A673 (cell line): Measurements from ENCODE around the gene PLCE1. TPM values are rescaled to one million over a fixed set of nuclear protein-coding genes. Genes with fewer than 3 reads are reported as not detected.
A peak's percentile ranks its signal among the peaks of the same experiment; 100 is the strongest.

ENCODE experiments used
- BruUV-seq: library from RNA; stranded (reverse); fragments of 400-500 nt; replicated peaks from 2 replicates; lab custom pipeline; 2021; lab: Mats Ljungman, UMichigan
- CTCF ChIA-PET: fragments of 300-600 bp; sonication (Branson Sonifier 250); formaldehyde crosslinking; loops from one replicate; lab custom pipeline; 2022; ENCODE audit warnings: antibody characterized with exemption; lab: Charles Lee
- POLR2A ChIA-PET: fragments of 300-600 bp; sonication (Branson Sonifier 250); formaldehyde crosslinking; loops from one replicate; lab custom pipeline; 2022; ENCODE audit warnings: antibody characterized with exemption; ENCODE audit not compliant: low non-redundant PET; lab: Charles Lee
- DNase-seq: peaks from one replicate; pipeline ENCODE4 v3.0.0-alpha.2; 2015; ENCODE audit warnings: low spot score
- H3K27ac ChIP-seq: fragments of 200-600 bp; sonication (generic); 2 replicates; pipeline ENCODE4 v1.5.1; 2016; ENCODE audit warnings: mixed run types, low read depth, mild to moderate bottlenecking, mixed read lengths, antibody characterized with exemption, low read length; ENCODE audit not compliant: poor library complexity, severe bottlenecking
- H3K27me3 ChIP-seq: fragments of 200-600 bp; sonication (generic); replicated peaks from 2 replicates; pipeline ENCODE4 v1.6.1; 2017; ENCODE audit warnings: mixed run types, low read depth, mild to moderate bottlenecking, mixed read lengths, antibody characterized with exemption, low read length; ENCODE audit not compliant: insufficient read depth, poor library complexity
- H3K36me3 ChIP-seq: fragments of 200-600 bp; sonication (generic); 2 replicates; pipeline ENCODE4 v1.6.1; 2016; ENCODE audit warnings: mixed run types, mild to moderate bottlenecking, mixed read lengths, antibody characterized with exemption, low read length; ENCODE audit not compliant: insufficient read depth, poor library complexity, severe bottlenecking
- H3K4me1 ChIP-seq: fragments of 200-600 bp; sonication (generic); 2 replicates; pipeline ENCODE4 v1.6.1; 2017; ENCODE audit warnings: mixed run types, mild to moderate bottlenecking, mixed read lengths, antibody characterized with exemption, low read length; ENCODE audit not compliant: insufficient read depth, poor library complexity, severe bottlenecking
- H3K4me3 ChIP-seq: fragments of 200-600 bp; sonication (generic); 2 replicates; pipeline ENCODE4 v1.5.1; 2016; ENCODE audit warnings: low read depth, mixed run types, mild to moderate bottlenecking, mixed read lengths, low read length; ENCODE audit not compliant: poor library complexity, severe bottlenecking
- H3K9me3 ChIP-seq: fragments of 200-600 bp; sonication (generic); 2 replicates; pipeline ENCODE4 v1.6.1; 2016; ENCODE audit warnings: mixed run types, low read depth, mild to moderate bottlenecking, mixed read lengths, antibody characterized with exemption, low read length; ENCODE audit not compliant: poor library complexity, severe bottlenecking
- EZH2 ChIP-seq: fragments of 200-600 bp; sonication (generic); IDR thresholded peaks from 2 replicates; pipeline ENCODE4 v1.6.1; 2017; ENCODE audit warnings: borderline replicate concordance, low read depth, mild to moderate bottlenecking, mixed read lengths, antibody characterized with exemption, low read length; ENCODE audit not compliant: poor library complexity, severe bottlenecking
- intact Hi-C: fragments of 100-400 bp; cut with micrococcal nuclease; formaldehyde crosslinking; loops from one replicate; pipeline ENCODE4 v1.10.0; 2022; ENCODE audit not compliant: unreplicated experiment
- total RNA-seq: library from RNA; stranded (reverse); gene quantifications from 2 replicates; pipeline ENCODE4 v1.2.3, GENCODE V29; 2021
- TF ChIP-seq, protein P1 (sequence below): fragments of 300-800, 200-600 bp; sonication (generic); conservative IDR thresholded peaks from 2 replicates; pipeline ENCODE4 v1.5.1; 2017; ENCODE audit warnings: low read depth, mild to moderate bottlenecking, antibody characterized with exemption, low read length, moderate library complexity, mixed read lengths

PLCE1 gene
- total RNA-seq, 1 experiment from 2014 or later: 0.26 TPM

DNA sequence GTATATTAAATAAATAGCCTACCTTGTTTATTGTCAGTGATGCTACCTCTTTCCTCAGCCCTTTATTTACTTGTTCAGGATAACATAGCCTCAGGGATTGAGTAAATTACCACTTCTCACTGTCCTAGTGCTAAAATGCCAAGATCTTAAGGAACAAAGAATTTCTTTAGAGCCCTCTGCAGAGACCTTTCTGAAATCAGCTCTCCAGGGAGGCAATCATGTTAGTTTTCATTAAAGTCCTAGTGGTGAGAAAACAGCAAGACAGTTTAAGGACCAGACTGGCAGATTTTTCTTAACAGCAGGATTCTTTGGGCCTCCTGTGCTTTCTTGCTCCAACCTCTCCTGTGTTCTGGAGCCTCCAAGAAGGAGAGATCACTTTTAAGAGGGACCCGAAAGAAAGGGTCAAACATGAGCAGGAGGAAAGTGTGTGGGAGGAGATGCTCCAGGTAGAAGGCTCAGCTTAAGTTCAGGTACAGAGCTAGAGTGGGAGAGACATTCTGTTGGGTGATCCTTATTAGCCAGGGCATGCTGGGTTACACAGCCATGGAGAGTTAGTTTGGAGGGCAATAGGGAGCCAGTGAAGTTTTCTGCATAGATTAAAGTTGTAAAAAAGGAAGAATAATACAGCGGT is 1.2 kb upstream of the PLCE1 start:
- TF ChIP-seq, protein P1, sequence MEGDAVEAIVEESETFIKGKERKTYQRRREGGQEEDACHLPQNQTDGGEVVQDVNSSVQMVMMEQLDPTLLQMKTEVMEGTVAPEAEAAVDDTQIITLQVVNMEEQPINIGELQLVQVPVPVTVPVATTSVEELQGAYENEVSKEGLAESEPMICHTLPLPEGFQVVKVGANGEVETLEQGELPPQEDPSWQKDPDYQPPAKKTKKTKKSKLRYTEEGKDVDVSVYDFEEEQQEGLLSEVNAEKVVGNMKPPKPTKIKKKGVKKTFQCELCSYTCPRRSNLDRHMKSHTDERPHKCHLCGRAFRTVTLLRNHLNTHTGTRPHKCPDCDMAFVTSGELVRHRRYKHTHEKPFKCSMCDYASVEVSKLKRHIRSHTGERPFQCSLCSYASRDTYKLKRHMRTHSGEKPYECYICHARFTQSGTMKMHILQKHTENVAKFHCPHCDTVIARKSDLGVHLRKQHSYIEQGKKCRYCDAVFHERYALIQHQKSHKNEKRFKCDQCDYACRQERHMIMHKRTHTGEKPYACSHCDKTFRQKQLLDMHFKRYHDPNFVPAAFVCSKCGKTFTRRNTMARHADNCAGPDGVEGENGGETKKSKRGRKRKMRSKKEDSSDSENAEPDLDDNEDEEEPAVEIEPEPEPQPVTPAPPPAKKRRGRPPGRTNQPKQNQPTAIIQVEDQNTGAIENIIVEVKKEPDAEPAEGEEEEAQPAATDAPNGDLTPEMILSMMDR: no peak
- TF ChIP-seq EZH2: no peak
- peaks cover 68% of the 10 kb centered on the region for H3K27me3 ChIP-seq
- no peak overlapping the region for H3K4me3 ChIP-seq

DNA sequence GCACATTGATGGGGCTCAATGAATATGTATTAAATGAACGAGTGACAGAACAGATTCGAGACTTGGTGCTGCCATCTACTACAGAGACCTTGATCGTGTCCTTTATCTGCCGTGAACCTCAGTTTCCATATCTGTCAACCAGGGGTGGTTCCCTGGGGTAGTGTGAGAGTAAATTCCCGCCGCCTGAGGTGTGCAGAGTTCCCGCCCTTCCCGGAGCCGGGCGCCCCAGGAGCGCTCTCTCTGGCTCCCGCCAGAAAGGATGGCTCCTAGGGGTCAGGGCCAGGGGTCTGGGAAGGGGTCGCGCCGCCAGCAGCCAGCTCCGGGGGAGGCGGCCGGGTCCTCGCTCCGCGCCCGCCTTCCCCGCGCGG is 333 bp upstream of the PLCE1 start:
- CTCF ChIA-PET: no interaction called here

More for the DNA sequence above, 1.2 kb upstream of the PLCE1 start:
- Histone ChIP-seq H3K9me3 (no peaks in the 10 kb centered on the region), H3K36me3 (no peaks in the 10 kb centered on the region), H3K27ac (no peak overlapping the region), H3K4me1 (no peaks in the 10 kb centered on the region)
- DNase-seq: peak; percentile 29
- ChIA-PET CTCF (no interaction called here), POLR2A (no interaction called here)
- BruUV-seq: no TSS peak
- intact Hi-C loops: no loop called here

DNA sequence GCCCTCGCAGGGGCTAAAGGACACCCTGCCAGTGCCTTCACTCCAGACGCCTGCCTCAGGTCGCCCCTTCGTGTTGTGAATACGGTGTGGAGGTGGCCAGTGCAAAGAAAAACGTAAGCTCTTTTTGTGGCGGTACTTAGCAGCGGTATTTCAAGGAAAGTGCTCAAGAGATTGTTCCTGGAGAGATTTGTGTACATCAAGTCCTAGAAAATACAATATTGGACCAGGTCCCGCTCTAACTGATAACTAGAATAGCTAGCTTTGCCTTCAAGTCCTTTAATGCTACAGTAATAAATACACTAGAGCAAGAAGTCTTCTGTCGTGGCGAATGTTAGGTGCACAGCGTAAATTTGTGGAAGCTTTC is 689 bp downstream of the PLCE1 start:
- TF ChIP-seq EZH2: peak; percentile 77
- TF ChIP-seq, protein P1: no peak
- no peak for DNase-seq
- BruUV-seq: no TSS peak
- Histone ChIP-seq H3K27me3 (peaks cover 81% of the 10 kb centered on the region), H3K4me1 (no peaks in the 10 kb centered on the region), H3K36me3 (no peaks in the 10 kb centered on the region), H3K4me3 (peak overlapping the region; percentile 38), H3K27ac (no peak overlapping the region), H3K9me3 (no peaks in the 10 kb centered on the region)
- ChIA-PET CTCF (no interaction called here), POLR2A (no interaction called here)
- intact Hi-C loops: no loop called here

More for the DNA sequence above, 333 bp upstream of the PLCE1 start:
- TF ChIP-seq, protein P1: no peak
- TF ChIP-seq EZH2: no peak
- Histone ChIP-seq H3K27me3 (peaks cover 77% of the 10 kb centered on the region), H3K4me3 (peak overlapping the region; percentile 38), H3K27ac (no peak overlapping the region), H3K36me3 (no peaks in the 10 kb centered on the region), H3K4me1 (no peaks in the 10 kb centered on the region), H3K9me3 (no peaks in the 10 kb centered on the region)
- intact Hi-C loops: no loop called here
- DNase-seq: no peak
- BruUV-seq: no TSS peak
- POLR2A ChIA-PET: no interaction called here
